Skin of body (tissue), 2 donors: ENCODE measurements around the gene PANK4. TPM values are rescaled to one million over a fixed set of nuclear protein-coding genes. Genes with fewer than 3 reads are reported as not detected.
"Not testable (repeated sequence)": the region's sequence is repeated elsewhere in the genome, so short reads cannot be mapped to it uniquely, and the experiment has no call there.

Experiments
- DNase-seq: peaks from one replicate; lab custom pipeline; 2025; lab: John Stamatoyannopoulos, UW
- total RNA-seq: library from RNA; depleted of rRNA; stranded (reverse); fragments of >200 nt; gene quantifications from one replicate; pipeline ENCODE4 v1.2.3, GENCODE V29; 2014

PANK4 gene
- total RNA-seq, 1 donor from 2014 or later: 24.1 TPM

GRCh38 chr1:2559509-2560298 is 33.3 kb upstream of the PANK4 start:
- DNase-seq: no peak

GRCh38 chr1:2558861-2559260 is 32.5 kb upstream of the PANK4 start:
- no peak for DNase-seq

GRCh38 chr1:2558420-2558819 is 32.0 kb upstream of the PANK4 start:
- no peak for DNase-seq

- no peak for DNase-seq
Measured at GRCh38 chr1:2557482-2558400, 31.3 kb upstream of the PANK4 start.

GRCh38 chr1:2556678-2557481 is 30.5 kb upstream of the PANK4 start:
- no peak for DNase-seq

- no peak for DNase-seq
Measured at GRCh38 chr1:2556277-2556677, 29.9 kb upstream of the PANK4 start, which contains the start of gene TNFRSF14. TSS of gene TNFRSF14 (plus strand) at chr1:2556371. CDS start at chr1:2556665, 294 bp downstream.

- peak; percentile 45 for DNase-seq
Measured at GRCh38 chr1:2555634-2556276, 29.4 kb upstream of the PANK4 start.

GRCh38 chr1:2554621-2555387 is 28.4 kb upstream of the PANK4 start:
- DNase-seq: no peak

- DNase-seq: no peak
Measured at GRCh38 chr1:2553871-2554620, 27.6 kb upstream of the PANK4 start.

- DNase-seq: not testable (repeated sequence)
Measured at GRCh38 chr1:2553076-2553475, 26.7 kb upstream of the PANK4 start.

- no peak for DNase-seq
Measured at GRCh38 chr1:2552189-2552588, 25.8 kb upstream of the PANK4 start.

- DNase-seq: not testable (repeated sequence)
Measured at GRCh38 chr1:2551544-2551943, 25.1 kb upstream of the PANK4 start.

GRCh38 chr1:2550309-2550861 is 24.0 kb upstream of the PANK4 start:
- DNase-seq: not testable (repeated sequence)

GRCh38 chr1:2549367-2550029 is 23.1 kb upstream of the PANK4 start:
- DNase-seq: not testable (repeated sequence)

- no peak for DNase-seq
Measured at GRCh38 chr1:2548068-2548589, 21.7 kb upstream of the PANK4 start.

- no peak for DNase-seq
Measured at GRCh38 chr1:2547210-2548067, 21.0 kb upstream of the PANK4 start.

GRCh38 chr1:2546515-2547209 is 20.3 kb upstream of the PANK4 start:
- peak; percentile 39 for DNase-seq
